ENCODE measurements around the gene ARVCF. TPM values are rescaled to one million over a fixed set of nuclear protein-coding genes. Genes with fewer than 3 reads are reported as not detected.

ARVCF gene
- total and polyA plus RNA-seq, 7 donors = 3.6 to 28.0 (median 8.7) TPM

GRCh38 chr22:19959043-19959586 is 57.5 kb downstream of the ARVCF start:
- no peaks in the 10 kb centered on the region for H3K9me3 ChIP-seq
- 57 to 61% (median 58%) methylated on average over 29 to 30 of the region's 30 CpGs for WGBS, 3 donors
- peaks cover 24% of the 10 kb centered on the region for H3K4me1 ChIP-seq
- intact Hi-C loops (cut with DNase I) = no loop called here
- ATAC-seq = peak in 2 of 4 donors; percentile 15
- DNase-seq = peak; percentile 72 to 78
- H3K27ac ChIP-seq = no peak overlapping the region
- no peaks in the 10 kb centered on the region for H3K27me3 ChIP-seq (ENCODE audit: insufficient read depth in 3 of 3, low read length in 2 of 3)
- TF ChIP-seq CTCF (IDR thresholded peaks at IDR 0.05) = no peak
- peak overlapping the region; percentile 6 for H3K4me3 ChIP-seq
- H3K36me3 ChIP-seq (ENCODE audit: insufficient read depth in 1 of 2, low read depth in 1 of 2) = peaks cover 0 to 16% of the 10 kb centered on the region in 2 donors

GRCh38 chr22:19958083-19959042 is 58.3 kb downstream of the ARVCF start:
- no peak for ATAC-seq
- H3K27ac ChIP-seq = no peak overlapping the region
- intact Hi-C loops (cut with DNase I) = no loop called here
- no peak for TF ChIP-seq CTCF (IDR thresholded peaks at IDR 0.05)
- no peak overlapping the region for H3K4me3 ChIP-seq
- H3K36me3 ChIP-seq (ENCODE audit: insufficient read depth in 1 of 2, low read depth in 1 of 2) = peaks cover 0 to 8% of the 10 kb centered on the region in 2 donors
- H3K9me3 ChIP-seq = no peaks in the 10 kb centered on the region
- no peaks in the 10 kb centered on the region for H3K27me3 ChIP-seq (ENCODE audit: insufficient read depth in 3 of 3, low read length in 2 of 3)
- WGBS, 3 donors = 73 to 86% (median 80%) methylated on average over 18 to 19 of the region's 19 CpGs
- H3K4me1 ChIP-seq = peaks cover 24% of the 10 kb centered on the region
- peak in 1 of 2 donors; percentile 60 for DNase-seq

- H3K4me1 ChIP-seq = peaks cover 28% of the 10 kb centered on the region
Observed at GRCh38 chr22:19957445-19957844, 59.2 kb downstream of the ARVCF start.

More at GRCh38 chr22:19957445-19957844, 59.2 kb downstream of the ARVCF start:
- intact Hi-C loops (cut with DNase I) = no loop called here
- ATAC-seq (no peak), DNase-seq (peak in 1 of 2 donors; percentile 53)
- Histone ChIP-seq H3K27me3 (ENCODE audit: insufficient read depth in 3 of 3, low read length in 2 of 3) (no peaks in the 10 kb centered on the region), H3K36me3 (ENCODE audit: insufficient read depth in 1 of 2, low read depth in 1 of 2) (no peaks in the 10 kb centered on the region), H3K27ac (no peak overlapping the region), H3K4me3 (no peak overlapping the region), H3K9me3 (no peaks in the 10 kb centered on the region)
- 78 to 87% (median 87%) methylated on average over 9 of the region's 9 CpGs for WGBS, 3 donors
- TF ChIP-seq CTCF (IDR thresholded peaks at IDR 0.05) = peak; percentile 8

Data from psoas muscle (tissue), 8 donors.